Stimulated activated CD4-positive, alpha-beta T cell treated with anti-CD3 and anti-CD28 coated beads, Interleukin-15, amount 100 ng/mL, for 48 hours (primary cell): ENCODE results near the gene IFNL2.
"Not testable (repeated sequence)": the region's sequence is repeated elsewhere in the genome, so short reads cannot be mapped to it uniquely, and the experiment has no call there.

Source experiments
- DNase-seq, 2 donors: peaks; one replicate each; pipeline ENCODE4 v3.0.0-alpha.2; 2020; ENCODE audit warnings: low read depth in 2 of 2

The IFNL2 gene

DNA sequence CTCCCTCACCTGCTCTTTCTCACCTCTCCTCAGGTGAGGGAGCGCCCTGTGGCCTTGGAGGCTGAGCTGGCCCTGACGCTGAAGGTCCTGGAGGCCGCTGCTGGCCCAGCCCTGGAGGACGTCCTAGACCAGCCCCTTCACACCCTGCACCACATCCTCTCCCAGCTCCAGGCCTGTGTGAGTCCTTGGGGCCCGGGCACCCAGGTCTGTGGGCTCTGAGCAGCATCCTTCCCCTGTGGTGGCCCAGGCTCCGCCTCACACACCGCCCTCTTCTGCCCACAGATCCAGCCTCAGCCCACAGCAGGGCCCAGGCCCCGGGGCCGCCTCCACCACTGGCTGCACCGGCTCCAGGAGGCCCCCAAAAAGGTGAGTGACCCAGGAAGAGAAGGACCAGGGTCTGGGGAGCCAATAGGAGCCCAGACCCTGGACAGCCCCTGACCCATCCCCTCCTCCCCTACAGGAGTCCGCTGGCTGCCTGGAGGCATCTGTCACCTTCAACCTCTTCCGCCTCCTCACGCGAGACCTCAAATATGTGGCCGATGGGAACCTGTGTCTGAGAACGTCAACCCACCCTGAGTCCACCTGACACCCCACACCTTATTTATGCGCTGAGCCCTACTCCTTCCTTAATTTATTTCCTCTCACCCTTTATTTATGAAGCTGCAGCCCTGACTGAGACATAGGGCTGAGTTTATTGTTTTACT lies 29.9 kb downstream of the IFNL2 start:
- no peak for DNase-seq

DNA sequence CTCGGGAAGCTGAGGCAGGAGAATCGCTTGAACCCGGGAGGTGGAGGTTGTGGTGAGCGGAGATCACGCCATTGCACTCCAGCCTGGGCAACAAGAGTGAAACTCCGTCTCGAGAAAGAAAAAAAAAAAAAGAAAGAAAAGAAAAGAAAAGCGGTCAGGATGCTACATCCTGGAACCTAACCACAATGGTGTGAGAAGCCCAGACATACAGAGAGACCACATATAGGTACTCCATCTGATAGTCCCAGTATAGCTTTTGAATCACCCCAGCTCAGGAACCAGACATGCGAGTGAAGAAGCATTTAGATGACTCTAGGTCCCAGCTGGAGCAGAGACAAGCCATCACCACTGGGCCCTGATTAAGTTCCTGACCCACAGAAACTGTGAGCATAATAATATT lies 31.2 kb downstream of the IFNL2 start:
- DNase-seq: no peak

- DNase-seq: no peak
Measured at GRCh38 chr19:39299832-39300231, 31.6 kb downstream of the IFNL2 start.

- DNase-seq: no peak
Measured at GRCh38 chr19:39301021-39301420, 32.8 kb downstream of the IFNL2 start.

- no peak for DNase-seq
Measured at GRCh38 chr19:39301562-39301961, 33.4 kb downstream of the IFNL2 start.

DNA sequence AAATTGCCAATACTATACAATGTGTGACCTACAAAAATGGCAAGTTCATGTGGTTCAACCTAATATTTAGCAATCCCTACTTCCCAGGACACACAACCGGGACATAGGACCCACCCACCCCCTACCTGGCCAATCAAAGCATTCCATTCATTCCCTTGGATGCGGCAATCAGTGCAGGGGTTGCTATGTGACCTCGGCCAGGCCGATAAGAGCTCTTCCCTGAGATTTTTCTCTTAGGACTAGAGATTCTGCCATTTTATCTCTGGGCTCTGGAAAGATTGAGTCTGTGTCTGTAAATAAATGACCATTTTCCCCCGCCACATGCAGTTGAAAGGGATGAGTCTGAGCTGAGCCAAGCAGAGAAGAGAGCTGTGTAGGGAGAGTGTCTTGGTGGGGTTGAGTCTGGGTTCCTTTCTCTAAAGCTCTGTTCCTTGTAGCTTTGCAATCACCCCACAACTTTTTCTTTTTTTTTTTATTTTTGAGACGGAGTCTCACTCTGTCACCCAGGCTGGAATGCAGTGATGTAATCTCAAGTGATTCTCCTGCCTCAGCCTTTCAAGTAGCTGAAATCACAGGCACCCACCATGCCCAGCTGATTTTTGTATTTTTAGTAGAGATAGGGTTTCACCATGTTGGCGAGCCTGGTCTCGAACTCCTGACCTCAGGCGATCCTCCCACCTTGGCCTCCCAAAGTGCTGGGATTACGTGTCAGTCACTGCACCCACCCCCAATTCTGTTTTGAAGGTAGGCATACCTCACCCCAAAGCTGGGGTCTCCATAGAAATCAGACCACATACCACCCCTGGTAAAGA lies 35.4 kb downstream of the IFNL2 start:
- DNase-seq: no peak

DNA sequence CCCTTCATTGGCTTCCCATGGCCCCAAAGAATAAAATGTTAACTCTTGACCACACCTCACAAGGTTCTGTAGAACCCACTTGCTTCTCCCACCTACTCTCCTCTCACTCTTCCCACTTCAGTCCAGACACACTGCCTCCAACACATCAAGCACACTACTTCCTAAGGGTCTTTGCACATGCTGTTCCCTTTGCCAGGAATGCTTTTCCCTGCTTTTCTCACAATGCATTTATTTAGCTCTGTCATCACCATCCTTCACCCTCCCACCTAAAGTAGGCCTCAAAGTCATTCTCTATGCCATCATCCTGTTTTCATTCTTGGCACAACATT lies 36.0 kb downstream of the IFNL2 start:
- DNase-seq: no peak

DNA sequence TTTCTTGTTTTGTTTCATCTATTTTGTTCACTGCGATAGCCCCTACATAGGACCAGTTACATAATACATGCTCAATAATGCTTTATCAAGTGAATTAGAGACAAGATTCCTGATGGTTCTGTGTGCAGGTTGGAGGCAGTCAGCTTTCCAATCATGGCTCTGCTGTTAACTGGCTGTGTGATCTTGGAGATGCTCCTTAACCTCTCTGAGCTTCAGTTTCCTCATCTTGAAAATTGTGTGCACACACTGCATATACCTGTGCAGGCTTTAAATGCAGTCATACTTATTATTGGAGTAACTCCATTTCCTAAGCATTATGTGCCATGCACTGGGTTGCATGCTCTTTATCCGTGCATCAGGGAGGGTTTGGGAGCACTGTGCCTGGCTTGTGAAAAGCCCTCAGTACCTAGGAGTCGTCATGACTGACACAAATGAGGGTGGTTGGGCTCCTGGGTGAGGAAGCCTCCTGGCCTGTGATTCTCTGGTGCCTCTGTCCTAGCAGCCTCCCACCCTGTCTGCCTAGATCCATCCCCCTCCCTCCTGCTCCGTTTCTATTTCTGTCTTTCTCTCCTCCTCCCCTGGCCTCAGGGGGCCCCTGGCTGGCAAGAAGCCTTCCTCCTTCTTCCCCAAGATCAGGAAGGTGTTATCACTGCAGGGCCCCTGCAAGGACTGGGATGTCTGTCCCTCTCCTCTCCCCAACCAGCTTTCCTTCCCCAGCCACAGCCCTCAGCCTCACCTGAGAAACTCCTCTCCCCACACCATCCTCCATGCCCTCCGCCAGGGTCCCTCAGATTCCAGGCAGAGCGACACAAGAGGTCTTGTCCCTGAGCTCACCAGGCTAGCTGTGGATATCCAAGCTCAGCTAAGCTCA lies 36.7 kb downstream of the IFNL2 start:
- no peak for DNase-seq

DNA sequence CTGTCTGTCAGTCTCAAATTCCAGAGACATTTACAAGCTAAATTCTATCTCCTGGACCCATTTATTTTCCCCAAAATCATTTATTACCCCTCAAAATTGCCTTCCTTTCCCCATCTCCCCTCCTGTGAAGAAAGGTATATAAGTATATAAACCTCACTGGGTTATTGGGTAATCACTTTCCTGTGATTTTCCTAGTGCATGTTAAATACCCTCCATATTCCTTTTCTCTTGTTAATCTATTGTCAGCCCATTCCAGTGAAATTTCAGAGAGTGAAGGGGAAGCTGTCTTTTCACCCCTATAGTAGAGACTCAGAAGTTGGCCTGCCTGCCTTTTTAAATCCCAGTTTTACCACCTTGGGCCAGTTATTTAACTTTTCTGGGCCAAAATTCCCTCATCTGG lies 37.9 kb downstream of the IFNL2 start:
- no peak for DNase-seq

DNA sequence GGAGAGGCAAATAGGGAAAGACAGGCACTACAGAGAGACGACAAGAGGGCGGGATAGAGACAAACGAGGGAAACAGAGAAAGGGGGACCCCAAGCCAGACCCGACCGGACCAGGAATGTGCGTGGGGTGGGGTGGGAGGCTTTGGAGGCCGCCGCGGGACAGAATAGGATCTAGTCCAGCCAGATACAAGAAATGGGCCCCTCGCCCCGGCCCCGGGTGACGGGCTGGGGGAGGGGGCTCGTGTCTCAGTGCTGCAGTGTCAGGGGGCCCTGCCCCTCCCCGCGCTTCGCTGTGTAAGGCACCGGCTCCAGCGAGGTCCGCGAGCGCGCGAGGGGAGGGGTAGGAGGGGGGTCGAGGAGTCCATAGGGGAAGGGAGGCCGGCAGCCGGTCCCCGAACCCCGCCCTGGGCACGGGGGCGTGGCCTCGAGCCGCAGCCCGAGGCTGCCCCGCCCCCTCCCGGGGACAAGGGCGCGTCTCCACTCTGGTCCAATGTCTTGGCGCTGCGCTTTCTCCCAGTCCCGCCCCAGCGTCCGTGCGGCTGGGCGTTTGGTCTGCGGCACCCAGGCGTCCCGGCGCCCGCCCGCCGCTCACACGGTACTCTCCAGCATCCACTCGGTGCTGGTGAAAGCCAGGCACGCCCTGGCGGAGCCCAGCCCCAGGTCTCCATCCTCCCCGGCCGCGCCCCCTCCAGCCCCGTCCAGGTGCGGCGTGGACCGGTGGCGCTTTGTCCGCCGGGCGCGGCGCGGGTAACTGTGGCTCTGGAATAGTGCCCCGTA lies 39.0 kb downstream of the IFNL2 start:
- no peak for DNase-seq

DNA sequence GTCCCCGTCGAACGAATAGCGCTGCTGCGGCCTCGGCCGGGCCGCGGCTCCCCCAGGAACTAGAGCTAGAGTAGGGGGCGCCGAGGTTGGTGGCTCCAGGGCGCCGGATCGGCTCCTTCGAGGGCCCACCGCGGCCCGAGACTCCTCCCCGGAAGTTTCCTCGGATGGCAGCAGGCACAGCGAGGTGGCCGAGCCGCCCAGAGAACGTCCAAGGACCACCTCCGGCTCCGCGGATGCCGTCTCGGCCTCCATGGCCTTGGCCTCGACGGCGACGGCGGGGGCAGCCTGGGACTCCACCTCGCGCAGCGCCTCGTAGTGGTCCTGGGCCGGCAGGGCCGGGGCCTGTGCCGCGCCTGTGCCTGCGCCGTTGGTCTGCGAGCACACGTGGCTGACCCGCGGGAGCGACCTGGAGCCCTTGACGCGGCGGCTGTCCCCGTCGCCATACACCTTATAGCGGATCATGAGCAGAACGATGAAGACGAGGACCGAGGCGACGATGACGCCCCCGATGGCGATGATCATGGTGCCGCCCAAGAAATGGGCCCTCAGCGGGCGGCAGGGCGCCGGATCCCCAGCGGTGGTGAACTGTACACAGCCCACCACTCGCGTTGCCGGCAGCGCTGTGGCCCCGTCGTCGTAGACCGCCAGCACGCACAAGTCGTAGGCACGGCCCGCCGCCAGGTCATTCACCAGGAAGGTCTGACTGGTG lies 39.8 kb downstream of the IFNL2 start:
- no peak for DNase-seq

DNA sequence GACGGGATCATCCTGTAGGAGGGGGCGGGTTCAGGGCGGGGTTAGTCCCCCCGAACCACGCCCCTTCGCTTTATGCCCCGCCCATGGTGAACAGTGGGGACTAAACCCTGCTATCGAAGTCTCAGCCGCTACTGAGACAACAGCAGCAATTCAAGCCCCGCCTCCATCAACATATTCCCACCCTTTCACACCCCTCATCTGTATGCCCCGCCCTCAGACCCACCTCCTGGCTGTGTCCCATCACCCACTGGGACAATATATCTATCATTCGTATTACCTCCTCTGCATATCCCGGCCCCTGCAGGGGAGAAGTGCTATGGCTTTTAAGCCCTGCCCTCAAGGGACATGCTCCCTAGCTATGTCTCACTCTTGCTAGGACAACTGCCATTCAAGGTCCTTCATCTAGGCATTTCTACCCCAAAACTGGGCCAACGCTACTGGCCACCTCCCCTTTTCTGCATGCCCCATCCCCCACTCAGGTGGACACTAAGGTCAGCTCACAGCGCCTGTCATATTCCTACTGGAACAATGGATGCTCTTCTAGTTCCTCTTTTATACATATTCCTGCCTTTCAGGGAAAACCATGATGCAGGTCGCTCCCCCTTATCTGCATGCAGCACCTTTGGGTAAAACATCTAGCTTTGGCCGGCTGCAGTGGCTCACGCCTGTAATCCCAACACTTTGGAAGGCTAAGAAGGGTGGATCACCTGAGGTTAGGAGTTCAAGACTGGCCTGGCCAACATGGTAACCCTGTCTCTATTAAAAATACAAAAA lies 40.5 kb downstream of the IFNL2 start:
- DNase-seq: no peak

GRCh38 chr19:39309305-39309670 lies 41.1 kb downstream of the IFNL2 start:
- not testable (repeated sequence) for DNase-seq

DNA sequence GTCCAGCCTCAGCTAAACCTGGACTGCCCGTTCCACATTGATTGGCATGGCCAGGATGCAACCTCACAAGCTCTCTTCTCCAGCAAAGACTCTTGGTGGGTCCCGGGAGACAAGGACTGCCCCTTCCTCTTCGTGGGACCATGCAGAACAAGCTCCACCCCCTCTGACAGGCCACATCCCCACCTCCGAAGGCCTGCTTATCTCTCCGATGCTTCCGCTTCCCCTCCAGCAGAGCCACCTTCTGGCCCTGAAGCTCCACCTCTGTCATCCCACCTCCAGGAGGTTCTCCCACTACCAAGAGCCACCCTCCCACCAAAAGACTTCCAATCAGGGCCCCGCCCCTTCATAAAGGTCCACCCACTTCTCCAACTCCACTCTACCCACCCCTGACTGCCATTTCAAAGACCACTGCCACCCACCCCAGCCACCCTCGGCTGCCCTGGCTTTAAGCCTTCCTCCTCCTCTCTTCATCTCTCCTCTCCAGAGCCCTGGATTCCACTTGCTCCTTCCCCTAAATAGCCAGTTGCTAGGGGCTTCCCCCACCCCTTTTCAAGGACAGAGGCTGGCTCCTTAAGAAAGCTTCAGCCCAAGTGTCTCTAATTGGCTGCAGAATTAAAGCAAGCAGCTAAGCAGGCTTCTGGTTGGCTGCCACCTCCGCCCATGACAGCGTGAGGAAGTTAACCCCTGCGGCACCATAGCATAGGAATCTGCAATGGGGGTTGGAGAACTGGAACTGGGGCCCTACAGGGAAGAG lies 42.5 kb downstream of the IFNL2 start:
- no peak for DNase-seq

- no peak for DNase-seq
Measured at GRCh38 chr19:39314016-39314728, 46.0 kb downstream of the IFNL2 start.

DNA sequence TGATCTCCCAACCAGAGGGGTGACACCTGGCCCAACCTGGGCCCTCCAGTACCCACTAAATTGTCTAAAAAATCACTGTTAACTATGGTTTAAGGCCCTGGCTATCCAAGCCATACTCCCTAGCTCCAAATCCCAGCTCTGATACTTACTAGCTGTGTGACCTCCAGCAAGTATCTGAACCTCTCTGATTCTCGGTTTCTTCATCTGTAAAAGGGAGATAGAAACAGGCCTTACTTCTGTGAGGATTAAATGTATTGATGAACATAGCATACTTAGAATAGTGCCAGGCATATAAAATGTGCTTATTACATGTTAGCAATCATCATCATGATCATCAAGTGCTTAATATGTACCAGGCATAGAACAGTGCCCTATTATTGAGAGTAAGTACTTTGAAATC lies 47.7 kb downstream of the IFNL2 start:
- no peak for DNase-seq

DNA sequence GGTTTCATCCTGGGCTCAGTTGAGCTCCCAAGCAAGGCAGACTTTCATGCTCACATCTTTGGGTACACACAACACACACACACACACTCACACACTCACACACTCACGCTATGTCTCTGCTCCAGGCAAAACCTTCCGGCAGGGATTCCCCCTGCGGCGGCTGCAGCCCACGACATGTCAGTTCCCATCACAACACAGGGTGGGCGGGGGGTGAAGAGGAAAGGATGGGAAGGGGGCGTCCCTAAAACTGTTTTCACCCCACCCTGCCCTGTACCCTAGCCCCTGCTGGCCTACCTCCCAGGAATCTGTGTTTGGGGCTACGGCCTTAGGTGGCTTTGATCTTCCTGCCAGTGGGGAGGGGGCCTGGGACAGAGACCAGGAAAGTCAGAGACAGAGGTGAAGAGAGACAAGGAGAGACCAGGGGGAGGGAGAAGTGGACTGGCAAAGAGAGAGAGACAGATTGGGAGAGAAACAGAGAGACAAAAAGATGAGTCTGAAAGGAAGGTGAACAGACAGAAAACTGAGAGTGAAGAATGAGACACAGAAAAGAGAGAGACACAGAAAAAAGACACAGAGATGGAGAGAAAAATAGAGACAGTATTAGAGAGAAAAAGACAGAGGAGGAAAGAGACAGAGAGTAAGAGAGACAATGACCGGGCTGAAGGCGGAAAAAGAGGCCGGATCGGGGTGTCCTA lies 48.6 kb downstream of the IFNL2 start:
- DNase-seq: no peak

GRCh38 chr19:39317476-39317875 lies 49.3 kb downstream of the IFNL2 start:
- DNase-seq: no peak
